SJSA1 (cell line): Measurements from ENCODE around the gene MRFAP1. TPM values are rescaled to one million over a fixed set of nuclear protein-coding genes. Genes with fewer than 3 reads are reported as not detected.

Experiments
- DNase-seq, 2 experiments: peaks; one replicate each; pipeline ENCODE4 v3.0.0-alpha.2; 2015 to 2020; ENCODE audit warnings: low spot score in 2 of 2, low read depth in 1 of 2
- H3K27ac ChIP-seq: fragments of 250-450 bp; sonication (Bioruptor Pico); 2 replicates; pipeline ENCODE4 v1.5.1; 2020; ENCODE audit warnings: mild to moderate bottlenecking, moderate library complexity
- H3K27me3 ChIP-seq: fragments of 250-450 bp; sonication (Bioruptor Pico); replicated peaks from 2 replicates; pipeline ENCODE4 v1.5.1; 2020; ENCODE audit warnings: mild to moderate bottlenecking, moderate library complexity
- H3K36me3 ChIP-seq: fragments of 250-450 bp; sonication (Bioruptor Pico); 2 replicates; pipeline ENCODE4 v1.5.1; 2020; ENCODE audit warnings: mild to moderate bottlenecking
- H3K4me1 ChIP-seq: fragments of 250-450 bp; sonication (Bioruptor Pico); replicated peaks from 2 replicates; pipeline ENCODE4 v1.6.1; 2021; ENCODE audit warnings: mild to moderate bottlenecking
- H3K4me3 ChIP-seq: fragments of 250-450 bp; sonication (Bioruptor Pico); 2 replicates; pipeline ENCODE4 v1.5.1; 2020; ENCODE audit warnings: mild to moderate bottlenecking
- H3K9me3 ChIP-seq: fragments of 250-450 bp; sonication (Bioruptor Pico); replicated peaks from 2 replicates; pipeline ENCODE4 v1.5.1; 2020; ENCODE audit warnings: mild to moderate bottlenecking
- total RNA-seq: library from RNA; depleted of rRNA; stranded (reverse); fragments of >200 nt; shearing (Covaris generic); gene quantifications from 2 replicates; pipeline ENCODE4 v1.2.3, GENCODE V29; 2014

MRFAP1 gene
- total RNA-seq, 1 experiment from 2014 or later: 65.2 TPM

GRCh38 chr4:6673660-6674499, 33.4 kb downstream of the MRFAP1 start:
- H3K27me3 ChIP-seq: no peaks in the 10 kb centered on the region
- H3K4me3 ChIP-seq: peak overlapping the region; percentile 75
- peak; percentile 67 to 85 for DNase-seq
- H3K9me3 ChIP-seq: no peaks in the 10 kb centered on the region
- peaks cover 30% of the 10 kb centered on the region for H3K4me1 ChIP-seq
- peaks cover 4% of the 10 kb centered on the region for H3K36me3 ChIP-seq
- 0 out of 2 replicates have a peak overlapping the region, but pooled peaks have one; percentile 47 for H3K27ac ChIP-seq

GRCh38 chr4:6674500-6675149, 34.1 kb downstream of the MRFAP1 start:
- Histone ChIP-seq H3K4me1 (peaks cover 26% of the 10 kb centered on the region), H3K4me3 (peak overlapping the region; percentile 75), H3K27me3 (no peaks in the 10 kb centered on the region), H3K27ac (no peak overlapping the region), H3K9me3 (no peaks in the 10 kb centered on the region), H3K36me3 (peaks cover 4% of the 10 kb centered on the region)
- peak in 1 of 2 experiments; percentile 14 for DNase-seq

- no peaks in the 10 kb centered on the region for H3K9me3 ChIP-seq
- H3K4me1 ChIP-seq: peaks cover 26% of the 10 kb centered on the region
- no peak overlapping the region for H3K27ac ChIP-seq
- H3K36me3 ChIP-seq: peaks cover 4% of the 10 kb centered on the region
- no peak for DNase-seq
- no peak overlapping the region for H3K4me3 ChIP-seq
- H3K27me3 ChIP-seq: no peaks in the 10 kb centered on the region
Measured at GRCh38 chr4:6676722-6677558, 36.5 kb downstream of the MRFAP1 start.

- Histone ChIP-seq H3K9me3 (no peaks in the 10 kb centered on the region), H3K36me3 (peaks cover 4% of the 10 kb centered on the region; the same call in 1 of the 2 replicates), H3K27me3 (no peaks in the 10 kb centered on the region), H3K4me3 (no peak overlapping the region), H3K27ac (no peak overlapping the region), H3K4me1 (peaks cover 9% of the 10 kb centered on the region)
- DNase-seq: no peak
Measured at GRCh38 chr4:6680372-6681034, 40.0 kb downstream of the MRFAP1 start.

- no peak overlapping the region for H3K27ac ChIP-seq
- H3K9me3 ChIP-seq: no peaks in the 10 kb centered on the region
- H3K4me1 ChIP-seq: peaks cover 2% of the 10 kb centered on the region
- no peak for DNase-seq
- H3K27me3 ChIP-seq: no peaks in the 10 kb centered on the region
- H3K36me3 ChIP-seq: peaks cover under 1% of the 10 kb centered on the region; the same call in 1 of the 2 replicates
- no peak overlapping the region for H3K4me3 ChIP-seq
Measured at GRCh38 chr4:6681191-6681590, 40.7 kb downstream of the MRFAP1 start.

- H3K4me1 ChIP-seq: peaks cover 3% of the 10 kb centered on the region
- no peaks in the 10 kb centered on the region for H3K36me3 ChIP-seq
- no peak for DNase-seq
- no peaks in the 10 kb centered on the region for H3K9me3 ChIP-seq
- no peak overlapping the region for H3K27ac ChIP-seq
- no peak overlapping the region for H3K4me3 ChIP-seq
- no peaks in the 10 kb centered on the region for H3K27me3 ChIP-seq
Measured at GRCh38 chr4:6682862-6683590, 42.5 kb downstream of the MRFAP1 start.

- Histone ChIP-seq H3K9me3 (no peaks in the 10 kb centered on the region), H3K27ac (no peak overlapping the region), H3K36me3 (no peaks in the 10 kb centered on the region), H3K4me1 (peaks cover 17% of the 10 kb centered on the region), H3K27me3 (no peaks in the 10 kb centered on the region), H3K4me3 (no peak overlapping the region)
- no peak for DNase-seq
Measured at GRCh38 chr4:6684656-6685055, 44.2 kb downstream of the MRFAP1 start.

- Histone ChIP-seq H3K36me3 (no peaks in the 10 kb centered on the region), H3K4me1 (peaks cover 24% of the 10 kb centered on the region), H3K9me3 (no peaks in the 10 kb centered on the region), H3K27me3 (no peaks in the 10 kb centered on the region), H3K4me3 (no peak overlapping the region), H3K27ac (no peak overlapping the region)
- no peak for DNase-seq
Measured at GRCh38 chr4:6686104-6686787, 45.8 kb downstream of the MRFAP1 start.

GRCh38 chr4:6687947-6688878, 47.7 kb downstream of the MRFAP1 start:
- H3K27me3 ChIP-seq: no peaks in the 10 kb centered on the region
- H3K27ac ChIP-seq: peak overlapping the region; percentile 58
- peaks cover 24% of the 10 kb centered on the region for H3K4me1 ChIP-seq
- no peak for DNase-seq
- H3K36me3 ChIP-seq: no peaks in the 10 kb centered on the region
- H3K9me3 ChIP-seq: no peaks in the 10 kb centered on the region
- H3K4me3 ChIP-seq: no peak overlapping the region

GRCh38 chr4:6688879-6689505, 48.5 kb downstream of the MRFAP1 start:
- H3K4me3 ChIP-seq: no peak overlapping the region
- peak overlapping the region; percentile 80 for H3K27ac ChIP-seq
- H3K4me1 ChIP-seq: peaks cover 24% of the 10 kb centered on the region
- H3K9me3 ChIP-seq: no peaks in the 10 kb centered on the region
- DNase-seq: peak; percentile 92 to 93
- no peaks in the 10 kb centered on the region for H3K36me3 ChIP-seq
- H3K27me3 ChIP-seq: no peaks in the 10 kb centered on the region

- no peak for DNase-seq
- H3K4me1 ChIP-seq: peaks cover 24% of the 10 kb centered on the region
- H3K36me3 ChIP-seq: no peaks in the 10 kb centered on the region
- no peak overlapping the region for H3K4me3 ChIP-seq
- H3K9me3 ChIP-seq: no peaks in the 10 kb centered on the region
- H3K27me3 ChIP-seq: no peaks in the 10 kb centered on the region
- peak overlapping the region; percentile 80 for H3K27ac ChIP-seq
Measured at GRCh38 chr4:6689506-6689960, 49.0 kb downstream of the MRFAP1 start.
